COLO829 (cell line): ENCODE measurements around the gene SIPA1L3.
"Not testable (repeated sequence)": the region's sequence is repeated elsewhere in the genome, so short reads cannot be mapped to it uniquely, and the experiment has no call there.

Experiments used
- DNase-seq: peaks from one replicate; pipeline ENCODE4 v3.0.0; 2012; ENCODE audit warnings: low spot score

SIPA1L3 gene

DNA sequence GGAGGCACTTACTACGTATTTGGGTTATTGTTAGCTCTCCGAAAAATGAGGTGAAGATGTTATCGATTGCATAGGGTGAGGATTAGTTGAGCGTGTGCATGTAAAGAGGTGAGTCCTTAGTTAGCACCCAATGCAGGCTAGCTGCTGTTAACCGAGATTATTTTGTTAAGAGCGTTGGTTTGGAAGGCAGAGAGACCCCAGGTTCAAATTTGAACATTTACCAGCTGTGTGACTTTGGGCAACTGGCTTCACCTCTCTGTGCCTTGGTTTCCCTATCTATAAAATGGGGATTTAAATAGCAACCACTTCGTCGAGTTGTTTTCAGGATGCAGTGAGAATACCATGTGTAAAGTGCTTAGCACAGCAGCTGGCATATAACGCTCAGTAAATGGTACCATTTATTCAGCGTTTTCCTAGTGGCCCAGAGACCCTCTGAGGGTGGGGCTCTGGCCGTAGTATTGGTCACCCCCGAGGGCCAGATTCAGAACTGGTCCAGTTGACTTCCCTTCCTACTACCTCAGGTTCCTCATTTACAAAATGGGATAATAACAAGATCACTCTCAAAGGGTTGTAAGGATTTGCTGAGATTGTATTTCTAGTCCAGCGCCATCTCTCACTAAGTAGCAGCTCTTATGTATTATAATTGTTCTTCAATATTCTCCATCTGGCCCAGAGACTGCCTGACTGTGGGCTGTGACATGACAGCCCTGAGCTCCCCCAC lies 887 bp downstream of the SIPA1L3 start:
- no peak for DNase-seq

DNA sequence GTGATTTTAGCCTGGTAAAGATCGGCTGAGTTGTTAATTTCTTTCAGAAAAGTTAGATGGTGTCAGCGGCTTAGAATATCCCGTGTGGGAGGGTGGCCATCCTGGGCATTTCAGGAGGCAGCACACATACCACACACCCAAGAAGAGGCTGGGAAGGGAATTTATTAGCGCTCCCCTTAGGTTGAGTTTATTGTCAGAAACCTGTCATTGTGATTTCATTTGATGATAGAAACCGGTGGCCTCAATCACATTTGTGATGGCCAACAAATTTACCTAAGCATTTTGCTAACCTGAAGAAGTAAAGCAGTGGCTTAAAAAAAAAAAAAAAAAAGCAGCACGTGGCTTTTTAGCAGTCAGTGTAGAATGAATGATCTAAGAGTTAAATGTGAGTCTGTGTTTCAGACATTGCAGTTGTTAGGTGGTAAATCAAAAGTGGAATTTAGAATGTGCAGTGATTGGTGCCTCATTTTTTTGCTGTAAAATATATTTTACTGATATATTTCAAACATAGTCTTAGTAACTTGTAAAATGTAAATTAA lies 2.7 kb downstream of the SIPA1L3 start:
- DNase-seq = no peak

DNA sequence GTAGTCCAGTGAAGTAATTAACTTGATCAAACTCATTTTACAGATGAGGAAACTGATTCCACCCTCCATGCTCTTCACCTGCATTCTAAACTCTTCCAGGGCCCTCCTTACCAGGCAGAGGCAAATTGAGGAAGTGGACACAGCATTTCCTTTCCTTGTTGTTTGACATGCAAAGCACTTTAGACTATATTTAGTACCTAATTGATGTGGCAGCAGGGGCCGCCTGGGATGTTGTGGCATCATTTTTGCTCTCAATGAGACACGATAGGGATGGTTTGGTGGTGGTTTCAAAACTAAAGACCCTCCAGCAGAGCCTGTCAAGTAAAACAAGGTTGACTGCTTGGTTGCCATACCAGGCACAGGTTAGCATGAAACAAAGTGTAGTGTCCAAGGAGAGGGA lies 7.9 kb downstream of the SIPA1L3 start:
- DNase-seq = no peak

DNA sequence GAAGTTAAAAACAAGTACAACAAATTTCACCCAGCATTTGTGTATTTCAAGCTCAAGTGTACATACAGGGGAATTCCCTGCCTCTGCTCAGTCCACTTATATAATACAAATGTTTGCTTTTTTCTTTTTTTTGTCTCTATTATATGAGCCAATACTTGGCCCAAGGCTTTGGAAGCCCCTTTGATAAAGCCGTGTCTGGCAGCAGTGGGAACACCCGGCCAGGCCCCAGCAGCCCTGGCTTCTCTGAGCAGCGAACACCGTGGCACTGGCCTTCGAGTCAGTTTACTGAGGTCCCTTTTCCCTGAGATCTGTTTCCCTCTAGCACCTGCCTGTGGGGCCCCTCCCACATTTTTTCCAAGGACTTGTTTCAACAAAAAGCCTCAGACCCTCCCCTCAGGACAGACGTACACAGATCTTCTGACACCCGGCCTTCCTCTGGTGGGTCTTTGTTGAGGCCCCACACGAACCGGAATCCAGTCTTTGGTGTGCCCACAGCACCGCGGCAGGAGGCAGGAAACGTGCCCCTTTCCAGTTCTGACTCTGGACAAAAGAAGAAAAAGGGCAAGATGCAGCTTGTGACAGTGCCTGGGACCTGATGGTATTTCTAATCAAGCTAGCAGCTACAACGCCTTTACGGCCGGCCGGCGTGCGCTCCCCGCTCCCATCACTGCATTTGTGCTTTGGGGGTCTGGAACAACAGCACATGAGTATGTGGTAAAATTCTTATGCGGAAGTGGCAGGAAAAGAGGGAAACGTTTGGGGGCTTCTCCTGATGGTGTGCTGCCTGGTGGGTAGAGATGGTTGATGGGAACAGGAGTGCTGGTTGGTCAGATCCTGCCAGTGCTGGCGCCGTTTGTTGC lies 13.8 kb downstream of the SIPA1L3 start:
- DNase-seq = no peak

DNA sequence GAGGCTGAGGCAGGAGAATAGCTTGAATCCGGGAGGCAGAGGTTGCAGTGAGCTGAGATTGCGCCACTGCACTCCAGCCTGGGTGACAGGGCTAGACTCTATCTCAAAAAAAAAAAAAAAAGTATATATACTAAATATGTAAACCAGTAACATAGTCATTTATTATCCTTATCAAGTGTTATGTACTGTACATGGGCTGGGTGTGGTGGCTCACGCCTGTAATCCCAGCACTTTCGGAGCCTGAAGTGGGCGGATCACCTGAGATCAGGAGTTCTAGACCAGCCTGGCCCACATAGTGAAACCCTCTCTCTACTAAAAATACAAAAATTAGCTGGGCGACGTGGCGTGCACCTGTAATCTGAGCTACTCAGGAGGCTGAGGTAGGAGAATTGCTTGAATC lies 17.6 kb downstream of the SIPA1L3 start:
- not testable (repeated sequence) for DNase-seq

DNA sequence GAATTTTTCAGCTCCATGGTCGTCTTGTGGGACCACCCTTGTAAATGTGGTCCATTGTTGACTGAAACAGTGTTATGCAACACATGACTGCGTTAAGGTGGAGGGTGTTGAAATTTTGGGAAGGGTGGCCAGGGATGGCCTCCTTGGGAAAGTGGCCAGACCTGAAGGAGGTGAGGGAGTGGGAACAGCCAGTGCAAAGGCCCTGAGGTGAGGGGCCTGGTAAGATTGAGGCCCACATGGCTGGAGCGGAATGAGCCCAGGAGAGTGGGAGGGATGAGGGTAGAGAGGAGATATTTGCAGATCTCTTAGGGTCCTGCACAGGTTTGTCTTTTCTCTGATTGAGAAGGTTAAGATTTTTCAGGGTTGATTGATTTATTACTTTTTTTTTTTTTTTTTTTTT lies 18.2 kb downstream of the SIPA1L3 start:
- DNase-seq = no peak

DNA sequence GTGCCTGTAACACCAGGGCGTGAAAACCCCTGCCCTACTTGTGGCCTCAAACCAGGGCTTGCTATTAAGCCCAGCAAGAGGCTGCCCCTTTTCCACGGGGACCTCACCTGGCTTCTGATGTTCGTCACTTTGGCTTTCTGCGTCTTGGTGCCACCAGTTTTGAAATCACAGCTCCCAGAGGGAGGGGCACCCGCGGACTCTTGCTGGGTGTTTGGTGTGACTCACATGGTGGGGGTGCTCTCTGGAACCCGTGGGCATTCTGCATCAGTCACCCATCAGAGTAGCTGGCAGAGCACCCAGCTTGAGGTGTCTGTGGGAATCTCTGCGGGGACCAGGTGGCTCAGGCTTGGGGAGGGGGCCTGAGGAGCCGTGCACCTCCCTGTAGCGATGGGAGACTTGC lies 19.2 kb downstream of the SIPA1L3 start:
- no peak for DNase-seq

DNA sequence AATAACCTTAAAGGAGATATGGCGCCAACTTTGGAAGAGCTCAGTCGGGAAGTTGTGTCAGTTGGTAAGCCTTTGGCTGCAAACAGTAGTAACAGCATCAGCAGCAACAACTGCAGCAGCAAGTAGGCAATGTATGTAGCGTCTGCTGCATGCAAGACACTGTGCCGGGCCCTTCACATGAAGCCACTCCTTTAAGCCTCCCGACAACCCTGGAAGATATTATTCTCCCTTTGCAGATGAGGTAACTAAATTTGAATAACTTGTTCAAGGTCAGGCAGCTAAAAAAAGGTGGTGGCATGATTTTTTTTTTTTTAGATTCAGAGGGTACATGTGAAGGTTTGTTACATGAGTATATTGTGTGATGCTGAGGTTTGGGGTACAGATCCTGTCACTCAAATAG lies 19.7 kb downstream of the SIPA1L3 start:
- DNase-seq = no peak

DNA sequence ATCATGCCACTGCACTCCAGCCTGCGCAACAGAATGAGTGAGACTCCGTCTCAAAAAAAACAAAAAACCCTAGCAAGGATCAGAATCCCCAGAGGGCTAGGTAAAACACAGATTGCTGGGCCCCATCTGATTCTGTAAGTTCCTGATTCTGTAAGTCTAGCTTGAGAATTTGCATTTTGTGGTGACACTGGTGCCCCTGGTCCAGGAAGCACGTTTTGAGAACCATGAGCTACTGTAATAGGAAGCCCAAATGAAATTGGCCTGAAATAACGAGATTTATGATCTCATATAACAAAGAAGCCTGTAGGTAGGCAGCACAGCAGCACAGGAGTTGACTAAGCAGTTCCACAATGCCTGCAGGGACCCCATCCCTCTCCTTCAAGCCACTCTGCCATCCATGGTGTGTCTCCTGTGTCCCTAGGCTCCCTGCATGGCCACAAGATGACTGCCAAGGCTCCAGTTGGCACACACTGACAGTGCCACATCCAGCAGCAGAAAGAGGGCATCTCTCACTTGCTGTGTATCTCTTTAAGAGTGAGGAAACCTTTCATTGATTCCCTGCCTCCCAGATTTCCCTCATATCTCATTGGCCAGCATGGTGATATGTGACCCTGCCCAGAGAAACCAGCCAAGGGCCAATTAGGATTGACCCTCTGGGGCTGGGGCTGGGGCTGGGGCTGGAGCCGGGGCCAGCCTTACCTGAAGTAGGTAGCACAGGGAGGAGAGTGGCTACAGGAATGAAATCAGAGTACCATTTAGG lies 21.7 kb downstream of the SIPA1L3 start:
- DNase-seq = no peak

DNA sequence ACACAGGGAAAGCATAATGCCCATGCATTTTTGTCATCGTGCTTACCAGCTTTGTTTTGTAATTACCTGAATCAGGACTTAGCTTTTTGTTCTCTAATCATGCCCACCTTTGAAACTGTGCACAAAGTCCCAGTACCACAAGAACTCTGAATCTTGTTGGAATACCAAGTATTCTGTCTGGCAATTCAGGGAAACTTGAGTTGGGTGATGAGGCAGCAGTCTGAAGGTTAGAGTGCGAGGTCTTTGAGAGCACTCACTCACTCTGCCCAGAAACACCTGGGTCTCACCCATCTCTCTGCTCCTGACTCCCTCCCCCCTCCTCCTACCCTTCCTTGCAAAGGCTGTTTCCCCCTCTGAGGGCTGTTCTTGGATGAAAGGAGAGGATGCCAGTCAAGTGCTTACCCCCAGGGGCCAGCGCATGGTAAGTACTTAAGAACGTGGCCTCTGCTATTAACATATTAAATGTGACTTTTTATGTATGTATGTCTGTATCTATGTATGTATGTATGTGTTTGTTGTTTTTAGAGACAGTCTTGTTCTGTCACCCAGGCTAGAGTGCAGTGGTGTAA lies 22.4 kb downstream of the SIPA1L3 start:
- no peak for DNase-seq

DNA sequence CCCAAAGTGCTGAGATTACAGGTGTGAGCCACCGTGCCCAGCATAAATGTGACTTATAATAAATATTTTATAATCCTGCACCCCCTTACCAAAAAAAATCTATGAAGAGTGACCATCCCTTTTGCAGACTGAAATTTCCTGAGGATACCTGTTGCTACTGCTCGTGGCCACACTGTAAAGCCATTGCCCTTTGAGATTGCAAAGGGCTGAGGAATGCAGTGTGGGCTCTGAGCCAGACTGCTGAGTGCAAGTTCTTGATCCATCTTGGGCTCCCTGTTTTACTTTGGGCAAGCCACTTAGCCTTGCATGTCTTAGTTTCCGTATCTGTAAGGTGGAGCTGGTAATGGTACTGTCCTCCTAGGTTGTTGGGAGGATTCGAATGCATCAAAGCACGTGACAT lies 23.4 kb downstream of the SIPA1L3 start:
- no peak for DNase-seq

DNA sequence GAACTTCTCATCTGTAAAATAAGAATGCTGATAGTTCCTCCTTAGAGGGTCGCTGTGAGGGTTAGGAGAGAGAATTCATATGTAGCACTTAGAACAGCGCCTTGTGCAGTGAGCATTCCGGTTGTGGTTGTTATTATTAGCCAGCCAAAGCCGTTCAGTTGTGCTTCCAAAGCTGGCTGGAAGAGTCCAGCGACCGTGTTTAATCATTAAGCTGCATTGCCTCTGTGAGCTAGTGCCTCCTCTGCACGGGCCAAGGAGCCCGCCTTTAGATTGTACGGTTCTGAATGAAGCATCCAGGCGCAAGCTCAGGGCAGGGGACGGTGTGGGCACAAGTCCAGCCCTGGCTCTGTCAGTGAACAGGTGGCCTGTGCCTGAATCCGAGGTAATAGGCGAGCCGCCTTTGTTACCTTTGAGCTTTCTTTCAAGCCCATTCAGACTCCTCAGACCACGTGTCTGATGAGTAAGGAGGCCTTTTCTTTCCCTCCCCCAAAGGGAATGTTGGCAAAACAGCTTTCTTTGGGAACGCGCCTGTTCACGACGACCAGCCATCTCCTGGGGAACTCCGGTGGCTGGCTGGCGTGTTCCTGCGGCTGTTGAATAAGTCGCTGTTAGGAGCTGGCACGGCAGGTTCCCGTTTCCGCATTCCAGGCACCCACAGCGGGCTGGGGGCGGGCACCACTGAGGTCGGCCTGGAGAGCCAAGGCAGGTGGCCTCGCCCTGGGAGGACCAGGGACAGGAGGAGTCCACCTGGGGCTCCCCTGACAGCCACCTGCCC lies 25.1 kb downstream of the SIPA1L3 start:
- no peak for DNase-seq

DNA sequence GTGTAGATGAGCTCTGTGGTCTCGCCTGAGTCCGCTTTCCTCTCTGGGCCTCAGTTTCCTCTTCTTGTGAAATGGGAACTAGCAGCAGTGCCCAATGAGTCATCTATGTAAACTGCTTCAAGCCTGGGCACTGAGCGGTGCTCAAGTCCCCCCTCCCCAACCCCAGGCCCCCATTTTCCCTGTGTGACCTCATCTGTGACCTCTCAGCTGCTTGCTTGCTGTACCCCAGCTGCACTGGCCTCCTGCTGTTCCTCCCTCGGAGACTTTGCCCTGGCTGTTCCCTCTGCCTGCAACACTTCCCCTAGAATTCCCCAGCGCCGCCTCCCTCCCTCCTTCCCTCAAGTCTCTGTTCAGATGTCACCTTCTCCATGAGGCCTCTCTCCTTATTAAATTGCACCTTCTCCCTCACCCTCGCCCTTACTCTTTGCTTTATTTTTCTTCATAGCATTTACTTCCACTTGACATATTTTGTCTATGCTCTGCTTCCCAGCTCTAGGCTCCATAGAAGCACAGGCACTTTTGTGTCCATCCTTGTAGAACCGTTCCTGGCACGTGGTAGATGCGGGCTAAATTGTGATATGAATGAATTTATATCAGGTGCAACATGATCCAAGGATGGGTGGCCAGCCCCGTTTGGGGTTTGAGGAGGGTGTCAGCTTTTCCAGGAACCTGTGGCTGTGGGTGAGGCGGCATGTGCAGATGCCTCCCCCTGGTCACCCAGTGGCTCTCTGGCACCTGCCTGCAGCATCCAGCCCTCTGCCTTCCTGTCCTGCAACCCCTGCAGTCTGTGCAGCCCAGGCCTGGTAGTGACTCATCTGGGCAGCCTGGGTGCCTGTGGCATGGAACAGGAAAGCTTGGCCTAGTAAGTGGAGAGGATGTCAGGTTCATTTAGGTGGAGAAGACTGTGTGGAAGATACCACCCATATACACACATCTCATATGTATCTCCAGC lies 26.3 kb downstream of the SIPA1L3 start:
- no peak for DNase-seq

DNA sequence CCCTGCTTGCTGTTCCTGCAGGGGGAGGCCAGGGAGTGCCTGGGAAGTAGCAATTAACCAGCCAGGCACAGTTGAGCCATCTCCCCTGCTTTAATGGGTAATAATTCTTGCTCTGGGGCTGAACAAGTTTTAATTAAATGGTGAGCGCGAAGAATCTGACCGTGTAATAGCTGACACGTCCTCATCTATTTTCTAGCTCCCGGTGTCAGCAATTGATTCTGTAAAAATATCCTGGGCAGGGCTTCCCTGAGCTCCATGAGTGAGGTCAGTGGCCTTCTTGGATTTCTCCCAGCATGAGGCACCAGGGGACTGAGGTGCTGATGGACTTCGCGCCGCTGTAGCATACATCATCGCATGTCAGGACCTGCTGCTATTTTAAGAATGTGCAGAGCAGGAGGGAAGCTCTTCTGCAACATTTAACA lies 26.9 kb downstream of the SIPA1L3 start:
- DNase-seq = no peak

DNA sequence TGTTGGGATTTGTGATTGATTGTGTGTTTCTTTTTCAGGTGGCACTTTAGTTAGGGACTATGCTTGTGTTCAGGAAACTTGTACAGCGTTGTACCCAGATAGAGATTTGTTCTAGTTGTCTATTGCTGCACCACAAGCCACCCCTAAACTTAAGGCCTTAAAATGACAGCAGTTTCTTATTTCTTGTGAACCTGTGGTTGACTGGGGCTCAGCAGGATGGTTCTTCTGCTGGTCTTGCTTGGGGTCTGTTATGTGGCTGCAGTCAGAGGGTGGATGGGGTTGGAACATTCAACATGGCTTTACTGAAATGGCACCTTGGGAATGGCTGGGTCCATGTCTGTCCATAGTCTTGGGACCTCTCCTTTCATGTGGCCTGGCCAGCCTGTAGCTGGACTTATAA lies 28.3 kb downstream of the SIPA1L3 start:
- DNase-seq = no peak

DNA sequence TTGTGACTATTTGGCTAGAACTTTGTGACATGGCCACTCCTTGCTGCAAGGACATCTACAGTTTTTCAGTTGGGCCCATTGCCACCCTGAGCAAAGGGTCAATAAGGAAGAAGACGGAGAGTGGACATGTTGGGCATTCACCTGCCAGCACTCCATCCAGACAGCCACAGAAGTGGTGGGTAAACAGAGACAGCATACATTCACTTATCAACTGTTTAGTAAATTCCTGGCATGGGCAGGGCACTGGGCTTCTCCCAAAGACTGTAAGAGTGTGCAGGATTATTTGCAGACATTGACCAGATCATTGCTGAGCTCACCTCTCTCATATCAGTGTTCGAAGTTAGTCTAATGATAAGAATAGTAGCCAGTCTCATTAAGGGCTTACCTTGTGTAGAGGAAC lies 29.2 kb downstream of the SIPA1L3 start:
- DNase-seq = no peak

DNA sequence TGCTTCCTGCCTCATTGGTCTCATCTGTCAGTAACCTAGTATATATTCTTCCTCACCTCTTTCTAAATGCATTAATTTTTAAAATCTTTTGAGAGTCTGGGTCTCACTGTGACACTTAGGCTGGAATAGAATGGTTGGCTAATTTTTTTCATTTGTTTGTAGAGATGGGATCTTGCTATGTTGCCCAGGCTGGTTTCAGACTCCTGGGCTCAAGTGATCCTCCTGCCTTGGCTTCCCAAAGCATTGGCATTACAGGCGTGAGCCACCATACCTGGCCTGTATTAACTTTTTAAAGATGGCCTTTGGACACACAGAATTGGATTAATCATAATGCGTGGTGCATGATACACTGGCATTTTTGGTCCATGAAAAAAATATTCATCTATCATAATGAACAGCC lies 29.9 kb downstream of the SIPA1L3 start:
- DNase-seq = no peak

DNA sequence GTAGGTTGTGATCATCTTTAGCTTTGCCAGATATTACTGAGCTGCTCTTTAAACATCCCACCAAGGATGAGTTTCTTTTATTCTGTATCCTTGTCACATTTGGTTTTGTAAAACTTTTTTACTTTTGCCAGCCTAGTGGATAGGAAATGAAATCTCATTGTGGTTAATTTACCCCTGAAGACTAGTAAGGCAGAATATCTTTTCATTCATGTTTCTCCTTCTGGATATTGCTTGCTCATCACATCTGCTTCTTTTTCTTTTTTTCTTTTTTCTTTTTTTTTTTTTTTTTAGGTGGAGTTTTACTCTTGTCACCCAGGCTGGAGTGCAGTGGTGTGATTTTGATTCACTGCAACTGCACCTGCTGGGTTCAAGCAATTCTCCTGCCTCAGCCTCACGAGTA lies 31.3 kb downstream of the SIPA1L3 start:
- DNase-seq = no peak

DNA sequence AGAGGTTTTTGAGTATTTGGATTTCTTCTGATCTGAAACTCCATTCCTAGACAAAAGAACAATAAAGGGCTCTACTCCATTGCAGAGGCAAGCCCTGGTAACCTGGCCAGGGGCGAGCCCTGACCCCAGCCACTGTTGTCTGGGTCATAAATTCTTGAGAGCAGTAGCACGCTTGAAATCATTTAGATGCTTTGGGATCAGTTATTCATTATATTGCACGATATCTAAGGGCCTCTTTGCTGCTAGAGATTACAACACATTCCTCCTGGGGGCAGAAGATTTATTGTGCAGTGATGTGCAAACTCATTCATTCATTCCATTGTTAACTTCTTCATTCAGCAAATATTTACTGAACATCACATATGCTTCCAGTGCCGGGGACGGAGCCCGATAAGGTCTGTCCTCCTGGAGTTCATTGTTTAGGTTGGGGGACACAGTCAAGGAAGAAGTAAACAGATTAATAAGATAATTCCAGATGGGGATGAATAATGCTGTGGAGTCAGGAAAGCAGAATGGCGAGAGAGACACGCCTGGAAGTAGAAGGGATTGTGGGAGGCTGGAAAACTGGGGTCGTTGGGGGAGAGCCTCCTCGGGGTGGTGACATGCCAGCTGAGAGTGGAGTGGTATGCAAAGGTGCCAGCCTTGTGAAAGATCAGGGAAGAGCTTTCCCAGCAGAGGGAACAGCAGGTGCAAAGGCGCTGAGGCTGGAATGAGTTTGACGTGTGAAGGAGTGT lies 34.9 kb downstream of the SIPA1L3 start:
- DNase-seq = no peak

DNA sequence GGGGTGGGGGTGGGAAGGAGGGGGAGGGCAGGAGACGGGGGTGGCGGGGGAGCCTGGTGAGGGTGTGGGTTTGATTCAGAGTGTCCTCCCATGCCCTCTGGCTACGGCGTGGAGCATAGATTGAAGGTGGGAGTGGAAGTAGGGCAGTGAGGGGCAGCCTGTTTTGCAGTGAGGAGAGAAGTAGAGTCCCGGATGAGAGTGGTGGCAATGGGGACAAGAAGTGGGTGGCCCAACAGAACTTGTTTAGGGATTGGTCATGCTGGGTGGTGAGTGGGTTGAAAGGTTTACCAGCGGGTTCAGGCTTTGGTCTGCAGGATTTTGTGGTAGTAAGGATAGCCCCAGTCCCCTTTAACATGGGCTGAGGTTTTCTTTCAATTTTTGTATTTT lies 35.5 kb downstream of the SIPA1L3 start:
- no peak for DNase-seq
